Neutrophil (primary cell): Measurements from ENCODE around the gene MC2R.

Experiments used
- H3K27ac ChIP-seq: fragments of 200-600 bp; sonication (generic); 2 replicates; pipeline ENCODE4 v1.5.1; 2016; ENCODE audit warnings: mild to moderate bottlenecking, moderate library complexity
- H3K27me3 ChIP-seq: fragments of 200-600 bp; sonication (generic); 2 replicates; pipeline ENCODE4 v1.6.0; 2016; ENCODE audit warnings: mild to moderate bottlenecking
- H3K36me3 ChIP-seq: fragments of 200-600 bp; sonication (generic); 2 replicates; pipeline ENCODE4 v1.5.1; 2017
- H3K4me1 ChIP-seq, 2 experiments: fragments of 200-600 bp in 1 of 2; sonication (generic) in 1 of 2; 1 replicate in 1 of 2; 2 replicates in 1 of 2; pipeline versions ENCODE4 v1.5.1 to v1.6.1; 2013 to 2016; ENCODE audit warnings: low read depth in 1 of 2, low read length in 1 of 2, mild to moderate bottlenecking in 1 of 2, moderate library complexity in 1 of 2; ENCODE audit not compliant: control insufficient read depth in 1 of 2, insufficient read depth in 1 of 2
- H3K4me3 ChIP-seq, 2 experiments: fragments of 200-600 bp in 1 of 2; sonication (generic) in 1 of 2; 1 replicate in 1 of 2; 2 replicates in 1 of 2; pipeline ENCODE4 v1.5.1; 2013 to 2016; ENCODE audit warnings: low read depth in 1 of 2, low read length in 1 of 2, mild to moderate bottlenecking in 1 of 2, moderate library complexity in 1 of 2
- H3K9me3 ChIP-seq: fragments of 200-600 bp; sonication (generic); 2 replicates; pipeline ENCODE4 v1.5.1; 2016
- CTCF ChIP-seq: fragments of 200-600 bp; sonication (generic); IDR thresholded peaks from 2 replicates; pipeline ENCODE4 v1.5.1; 2016; ENCODE audit warnings: antibody characterized with exemption

Gene MC2R

GRCh38 chr18:13894531-13894930, 20.8 kb downstream of the MC2R start:
- Histone ChIP-seq H3K4me1 (no peaks in the 10 kb centered on the region), H3K27me3 (no peaks in the 10 kb centered on the region), H3K9me3 (no peaks in the 10 kb centered on the region), H3K27ac (no peak overlapping the region), H3K36me3 (no peaks in the 10 kb centered on the region), H3K4me3 (no peak overlapping the region)
- no peak for TF ChIP-seq CTCF

- Histone ChIP-seq H3K27me3 (no peaks in the 10 kb centered on the region), H3K4me3 (no peak overlapping the region), H3K9me3 (no peaks in the 10 kb centered on the region), H3K36me3 (no peaks in the 10 kb centered on the region), H3K4me1 (no peaks in the 10 kb centered on the region), H3K27ac (no peak overlapping the region)
- TF ChIP-seq CTCF, result no peak
Measured at GRCh38 chr18:13893418-13893760, 21.9 kb downstream of the MC2R start.

GRCh38 chr18:13892098-13892497, 23.2 kb downstream of the MC2R start:
- Histone ChIP-seq H3K4me3 (no peak overlapping the region), H3K27ac (no peak overlapping the region), H3K36me3 (no peaks in the 10 kb centered on the region), H3K9me3 (no peaks in the 10 kb centered on the region), H3K27me3 (no peaks in the 10 kb centered on the region), H3K4me1 (no peaks in the 10 kb centered on the region)
- no peak for TF ChIP-seq CTCF

GRCh38 chr18:13890761-13891361, 24.5 kb downstream of the MC2R start:
- no peaks in the 10 kb centered on the region for H3K27me3 ChIP-seq
- H3K9me3 ChIP-seq, result no peaks in the 10 kb centered on the region
- TF ChIP-seq CTCF, result no peak
- H3K4me3 ChIP-seq, result no peak overlapping the region
- no peak overlapping the region for H3K27ac ChIP-seq
- H3K4me1 ChIP-seq, result no peaks in the 10 kb centered on the region
- no peaks in the 10 kb centered on the region for H3K36me3 ChIP-seq

GRCh38 chr18:13889671-13890070, 25.7 kb downstream of the MC2R start:
- Histone ChIP-seq H3K27me3 (no peaks in the 10 kb centered on the region), H3K4me3 (no peak overlapping the region), H3K4me1 (no peaks in the 10 kb centered on the region), H3K27ac (no peak overlapping the region), H3K9me3 (no peaks in the 10 kb centered on the region), H3K36me3 (no peaks in the 10 kb centered on the region)
- no peak for TF ChIP-seq CTCF
